Measurements from ENCODE around the gene RPL35. TPM values are rescaled to one million over a fixed set of nuclear protein-coding genes. Genes with fewer than 3 reads are reported as not detected.
"Not testable (repeated sequence)": the region's sequence is repeated elsewhere in the genome, so short reads cannot be mapped to it uniquely, and the experiment has no call there.

Gene RPL35
- total RNA-seq, 1 experiment from 2014 or later = 1,575 TPM

DNA sequence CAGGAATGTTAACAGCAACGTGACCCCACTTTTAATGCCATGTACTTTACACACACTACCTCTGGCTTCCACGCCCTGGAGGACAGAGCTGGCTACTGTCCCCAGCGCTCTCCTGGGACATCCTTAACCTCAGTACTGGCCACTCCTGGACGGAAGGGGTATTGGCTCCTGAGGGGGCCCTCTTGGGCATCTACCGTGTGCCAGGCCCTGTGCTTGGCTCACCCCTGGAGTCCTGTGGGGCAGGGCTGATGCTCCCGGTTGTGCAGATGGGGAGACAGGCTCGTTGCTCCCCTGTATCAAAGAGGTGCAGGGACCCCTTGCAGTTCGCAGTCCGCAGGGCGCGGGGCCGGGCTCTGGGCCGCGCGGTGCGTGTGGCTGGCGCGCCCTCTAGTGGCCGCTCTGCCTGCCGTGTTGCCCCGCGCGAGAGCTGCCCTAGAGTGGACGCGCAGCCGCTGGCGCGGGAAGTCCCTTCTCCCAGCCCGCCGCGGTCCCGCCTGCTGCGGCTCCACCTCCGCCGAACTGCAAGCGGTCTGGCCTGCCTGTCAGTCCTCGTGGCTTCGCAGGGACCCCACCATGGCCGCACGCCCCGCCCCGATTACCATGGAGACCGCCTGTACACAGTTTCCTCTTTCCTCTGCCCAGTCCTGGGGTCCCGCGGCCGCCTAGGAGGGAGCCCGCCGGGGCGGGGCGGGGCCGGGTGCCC lies 8.8 kb downstream of the RPL35 start, which contains the start of gene WDR38:
TSS of gene WDR38 (plus strand) at position 632 of the 703 bp plus-strand sequence. CDS start 72 bp downstream, outside the sequence.
- DNase-seq (ENCODE audit: low read depth in 1 of 2, low spot score in 2 of 2) = peak; percentile 81 to 91
- Histone ChIP-seq H3K27me3 (replicated peaks) (no peaks in the 10 kb centered on the region), H3K36me3 (peaks cover 20% of the 10 kb centered on the region), H3K27ac (no peak within 1 kb of the TSS), H3K9me3 (replicated peaks) (no peaks in the 10 kb centered on the region), H3K4me3 (peak within 1 kb of the TSS; percentile 42), H3K4me1 (replicated peaks) (peaks cover 13% of the 10 kb centered on the region)

- no peak overlapping the region for H3K4me3 ChIP-seq
- H3K4me1 ChIP-seq (replicated peaks) = peaks cover 13% of the 10 kb centered on the region
- peaks cover 13% of the 10 kb centered on the region for H3K36me3 ChIP-seq
- no peak overlapping the region for H3K27ac ChIP-seq
- no peaks in the 10 kb centered on the region for H3K9me3 ChIP-seq (replicated peaks)
- H3K27me3 ChIP-seq (replicated peaks) = no peaks in the 10 kb centered on the region
- no peak for DNase-seq (ENCODE audit: low read depth in 1 of 2, low spot score in 2 of 2)
Measured at GRCh38 chr9:124852121-124852828, 9.5 kb downstream of the RPL35 start.

DNA sequence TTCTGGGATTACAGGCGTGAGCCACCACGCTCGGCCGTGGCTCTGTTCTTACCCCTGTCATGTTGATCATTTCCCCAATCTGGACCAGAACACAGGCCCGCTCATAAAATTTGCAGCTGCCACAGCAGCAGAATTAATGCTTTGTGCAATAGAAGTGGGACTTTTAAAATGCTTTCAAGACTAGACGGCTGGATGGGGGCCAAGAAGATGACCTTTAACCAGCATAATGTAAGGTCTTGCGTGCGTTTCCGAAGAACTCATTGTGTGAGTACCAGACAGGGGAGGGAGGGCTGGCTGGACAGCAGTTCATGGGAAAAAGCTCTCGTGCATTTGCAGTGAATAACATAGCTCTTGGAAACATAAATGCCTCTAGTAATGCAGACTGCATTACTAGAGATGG lies 12.0 kb downstream of the RPL35 start:
- H3K9me3 ChIP-seq (replicated peaks) = no peaks in the 10 kb centered on the region
- no peaks in the 10 kb centered on the region for H3K27me3 ChIP-seq (replicated peaks)
- no peak overlapping the region for H3K27ac ChIP-seq
- no peak overlapping the region for H3K4me3 ChIP-seq
- H3K36me3 ChIP-seq = no peaks in the 10 kb centered on the region
- H3K4me1 ChIP-seq (replicated peaks) = peaks cover 13% of the 10 kb centered on the region
- DNase-seq (ENCODE audit: low read depth in 1 of 2, low spot score in 2 of 2) = no peak

DNA sequence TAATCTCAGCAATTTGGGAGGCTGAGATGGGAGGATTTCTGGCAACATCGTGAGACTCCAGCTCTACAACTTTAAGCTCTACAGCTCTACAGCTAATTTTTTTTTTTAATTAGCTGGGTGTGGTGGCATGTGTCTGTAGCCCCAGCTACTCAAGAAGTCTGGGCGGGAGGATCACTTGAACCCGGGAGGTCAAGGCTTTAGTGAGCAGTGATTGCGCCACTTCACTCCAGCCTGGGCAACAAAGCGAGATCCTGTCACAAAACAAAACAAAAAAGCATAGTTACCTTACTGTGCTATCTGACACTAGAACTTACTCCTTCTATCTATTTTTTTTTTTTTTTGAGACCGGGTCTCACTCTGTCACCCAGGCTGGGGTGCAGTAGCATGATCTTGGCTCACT lies 14.8 kb downstream of the RPL35 start:
- Histone ChIP-seq H3K27me3 (replicated peaks) (no peaks in the 10 kb centered on the region), H3K9me3 (replicated peaks) (no peaks in the 10 kb centered on the region), H3K4me3 (no peak overlapping the region), H3K27ac (no peak overlapping the region), H3K36me3 (no peaks in the 10 kb centered on the region), H3K4me1 (replicated peaks) (no peaks in the 10 kb centered on the region)
- DNase-seq (ENCODE audit: low read depth in 1 of 2, low spot score in 2 of 2) = no peak

- H3K27me3 ChIP-seq (replicated peaks); H3K4me3 ChIP-seq; H3K4me1 ChIP-seq (replicated peaks); DNase-seq (ENCODE audit: low read depth in 1 of 2, low spot score in 2 of 2); H3K27ac ChIP-seq; H3K36me3 ChIP-seq; H3K9me3 ChIP-seq (replicated peaks): not testable (repeated sequence)
Measured at GRCh38 chr9:124846467-124846866, 15.3 kb downstream of the RPL35 start.

DNA sequence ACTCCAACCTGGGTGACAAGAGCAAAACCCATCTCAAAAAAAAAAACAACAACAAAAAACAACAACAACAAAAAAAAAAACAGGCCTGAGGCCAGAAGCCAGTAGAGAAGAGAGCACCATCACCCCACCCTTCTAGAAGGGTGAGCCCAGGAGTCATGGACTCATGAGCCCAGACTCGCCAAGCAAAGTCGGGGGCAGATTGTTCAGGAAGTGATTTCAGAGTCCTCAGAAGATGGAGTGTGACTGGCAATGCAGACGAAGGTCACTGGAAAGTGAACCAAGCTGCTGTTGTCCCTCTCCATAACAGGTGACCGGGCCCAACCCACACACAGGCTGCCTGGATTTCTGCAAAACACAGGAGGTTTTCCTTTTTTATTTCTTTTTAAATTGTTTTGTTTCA lies 17.5 kb downstream of the RPL35 start:
- no peak overlapping the region for H3K4me3 ChIP-seq
- no peaks in the 10 kb centered on the region for H3K4me1 ChIP-seq (replicated peaks)
- H3K27ac ChIP-seq = no peak overlapping the region
- H3K36me3 ChIP-seq = no peaks in the 10 kb centered on the region
- DNase-seq (ENCODE audit: low read depth in 1 of 2, low spot score in 2 of 2) = no peak
- no peaks in the 10 kb centered on the region for H3K9me3 ChIP-seq (replicated peaks)
- no peaks in the 10 kb centered on the region for H3K27me3 ChIP-seq (replicated peaks)

DNA sequence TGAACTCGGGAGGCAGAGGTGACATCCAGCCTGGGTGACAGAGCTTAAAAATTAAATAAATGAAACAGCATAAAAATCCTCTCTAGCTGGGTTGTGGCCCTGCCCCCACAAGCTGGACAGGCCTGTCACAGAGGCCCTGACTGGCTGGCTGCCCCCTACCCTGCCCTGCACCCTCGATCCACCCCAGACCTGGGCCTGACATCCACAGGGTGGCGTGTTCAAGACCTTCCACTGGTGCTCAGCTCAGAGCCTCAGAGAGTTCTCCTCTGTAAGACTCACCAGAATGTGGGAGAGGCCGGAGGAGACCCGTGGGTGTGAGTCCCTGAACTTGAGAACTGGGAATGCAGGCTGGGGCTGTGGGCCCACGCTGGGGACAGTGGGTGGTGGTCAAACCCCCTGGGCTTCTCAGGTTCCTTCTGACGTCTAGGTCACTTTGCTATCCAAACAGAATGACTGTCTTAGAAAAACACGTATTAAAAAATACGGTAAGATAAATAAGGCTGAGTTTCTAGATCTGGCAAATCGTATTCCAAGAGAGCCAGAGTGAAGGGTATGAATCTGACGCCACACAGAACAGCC lies 18.2 kb downstream of the RPL35 start:
- Histone ChIP-seq H3K27ac (no peak overlapping the region), H3K4me3 (no peak overlapping the region)

GRCh38 chr9:124841075-124841821 lies 20.5 kb downstream of the RPL35 start:
- H3K27me3 ChIP-seq (replicated peaks) = no peaks in the 10 kb centered on the region
- H3K36me3 ChIP-seq = no peaks in the 10 kb centered on the region
- no peaks in the 10 kb centered on the region for H3K9me3 ChIP-seq (replicated peaks)
- H3K4me3 ChIP-seq = no peak overlapping the region
- DNase-seq (ENCODE audit: low read depth in 1 of 2, low spot score in 2 of 2) = no peak
- H3K4me1 ChIP-seq (replicated peaks) = no peaks in the 10 kb centered on the region
- H3K27ac ChIP-seq = no peak overlapping the region

More for the DNA sequence above, 18.2 kb downstream of the RPL35 start:
- H3K4me1 ChIP-seq (replicated peaks) = no peaks in the 10 kb centered on the region
- no peaks in the 10 kb centered on the region for H3K9me3 ChIP-seq (replicated peaks)
- H3K36me3 ChIP-seq = no peaks in the 10 kb centered on the region
- DNase-seq (ENCODE audit: low read depth in 1 of 2, low spot score in 2 of 2) = no peak
- H3K27me3 ChIP-seq (replicated peaks) = no peaks in the 10 kb centered on the region

- Histone ChIP-seq H3K27me3 (replicated peaks) (no peaks in the 10 kb centered on the region), H3K4me1 (replicated peaks) (peaks cover 1% of the 10 kb centered on the region), H3K36me3 (no peaks in the 10 kb centered on the region), H3K9me3 (replicated peaks) (no peaks in the 10 kb centered on the region), H3K27ac (no peak overlapping the region), H3K4me3 (no peak overlapping the region)
- no peak for DNase-seq (ENCODE audit: low read depth in 1 of 2, low spot score in 2 of 2)
Measured at GRCh38 chr9:124840300-124840833, 21.4 kb downstream of the RPL35 start.

DNA sequence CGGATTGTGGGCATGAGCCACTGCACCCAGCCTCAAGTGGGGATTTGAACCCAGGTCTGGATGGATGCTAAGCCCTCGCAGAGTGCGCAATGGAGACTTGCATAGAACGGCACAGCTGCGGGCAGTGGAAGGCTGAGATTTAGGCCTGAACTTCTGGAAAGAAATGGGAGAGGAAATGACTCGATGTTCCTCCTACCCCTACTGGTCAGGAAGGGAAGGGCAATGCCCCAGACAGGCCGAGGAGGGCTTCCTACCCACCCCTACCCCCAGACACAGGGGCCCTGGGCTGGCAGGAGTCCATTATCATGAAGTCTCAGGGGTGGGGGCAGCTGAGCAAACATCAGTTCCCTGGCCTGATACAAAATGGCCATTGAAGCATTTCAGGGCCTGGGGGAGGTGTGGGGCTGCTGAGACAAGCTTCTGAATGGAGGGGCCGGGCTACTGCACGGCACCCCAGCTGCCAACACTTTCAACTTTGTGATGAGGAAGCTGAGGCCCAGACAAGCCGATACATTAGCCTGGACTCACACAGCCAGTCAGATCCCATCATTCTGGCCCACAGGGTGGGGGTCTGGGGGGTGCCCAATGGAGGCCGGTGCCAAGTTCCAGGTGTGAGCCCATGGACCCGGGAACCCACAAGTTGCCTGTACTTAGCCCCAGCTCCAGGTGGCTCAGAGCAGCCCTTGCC lies 22.0 kb downstream of the RPL35 start:
- Histone ChIP-seq H3K27ac (no peak overlapping the region), H3K27me3 (replicated peaks) (no peaks in the 10 kb centered on the region), H3K9me3 (replicated peaks) (no peaks in the 10 kb centered on the region), H3K36me3 (no peaks in the 10 kb centered on the region), H3K4me1 (replicated peaks) (peaks cover 8% of the 10 kb centered on the region), H3K4me3 (no peak overlapping the region)
- DNase-seq (ENCODE audit: low read depth in 1 of 2, low spot score in 2 of 2) = no peak

- H3K9me3 ChIP-seq (replicated peaks); DNase-seq (ENCODE audit: low read depth in 1 of 2, low spot score in 2 of 2); H3K27ac ChIP-seq; H3K4me3 ChIP-seq; H3K36me3 ChIP-seq; H3K27me3 ChIP-seq (replicated peaks): not testable (repeated sequence)
- peaks cover 14% of the 10 kb centered on the region for H3K4me1 ChIP-seq (replicated peaks)
Measured at GRCh38 chr9:124838567-124839275, 23.0 kb downstream of the RPL35 start.

GRCh38 chr9:124838132-124838531 lies 23.6 kb downstream of the RPL35 start:
- not testable (repeated sequence) for H3K27ac ChIP-seq; H3K9me3 ChIP-seq (replicated peaks); DNase-seq (ENCODE audit: low read depth in 1 of 2, low spot score in 2 of 2); H3K36me3 ChIP-seq; H3K27me3 ChIP-seq (replicated peaks); H3K4me3 ChIP-seq
- H3K4me1 ChIP-seq (replicated peaks) = peaks cover 16% of the 10 kb centered on the region
